Measurements from ENCODE around the gene COL27A1.

DNA sequence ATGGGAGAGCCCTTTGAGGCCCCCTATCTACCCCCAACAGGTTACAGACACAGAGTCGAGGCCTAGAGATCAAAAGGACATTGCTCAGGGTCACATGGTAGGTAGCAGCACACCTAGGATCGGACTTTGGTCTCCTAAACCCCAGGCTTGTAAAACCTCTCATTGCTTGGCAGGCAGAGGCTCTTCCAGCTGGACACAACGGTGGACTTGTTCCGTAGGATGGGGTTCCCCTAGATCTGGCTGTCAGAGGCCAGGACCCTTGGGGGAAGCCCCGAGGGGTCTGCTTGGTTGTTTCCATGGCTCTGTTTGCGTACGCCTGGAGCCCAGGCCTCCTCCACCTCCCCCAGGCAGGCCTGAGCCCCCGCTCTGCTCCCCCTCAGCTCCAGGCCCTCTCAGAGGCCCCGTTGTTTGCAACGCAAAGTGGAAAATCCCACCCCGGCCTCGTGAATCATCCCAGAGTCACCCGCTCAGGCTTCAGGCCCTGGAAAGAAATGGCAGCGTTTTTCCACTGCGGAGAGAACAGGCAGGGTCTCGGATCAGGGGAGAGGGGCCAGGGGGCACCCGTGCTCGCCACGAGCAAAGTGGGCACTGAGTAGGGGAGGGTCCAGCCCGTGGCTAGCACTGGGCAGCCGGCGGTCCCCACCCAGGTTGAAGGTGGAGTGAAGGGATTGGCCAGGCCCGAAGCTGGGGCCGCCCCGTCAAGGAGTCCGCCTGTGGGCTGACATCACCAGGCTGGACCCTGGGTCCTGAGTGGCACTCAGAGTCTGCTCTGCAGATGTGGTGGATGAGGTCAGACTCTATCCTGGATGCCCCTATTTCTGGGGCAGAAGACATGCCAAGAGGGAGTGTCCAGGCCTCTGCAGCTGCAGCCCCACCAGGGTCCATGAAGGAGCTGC lies 19.8 kb downstream of the COL27A1 start:
- TF ChIP-seq SMC3 (IDR thresholded peaks at IDR 0.05; ENCODE audit: low read depth, low read length) (no peak), REST (IDR thresholded peaks at IDR 0.05; ENCODE audit: low read depth, low read length) (no peak), POLR2AphosphoS5 (IDR thresholded peaks at IDR 0.05; ENCODE audit: low read depth, low read length) (peak; percentile 65), FOXM1 (IDR thresholded peaks at IDR 0.05; ENCODE audit: low read depth) (no peak), CTCF (IDR thresholded peaks at IDR 0.05) (no peak), RCOR1 (IDR thresholded peaks at IDR 0.05; ENCODE audit: low read length) (no peak)
- TF ChIP-seq, protein P1, sequence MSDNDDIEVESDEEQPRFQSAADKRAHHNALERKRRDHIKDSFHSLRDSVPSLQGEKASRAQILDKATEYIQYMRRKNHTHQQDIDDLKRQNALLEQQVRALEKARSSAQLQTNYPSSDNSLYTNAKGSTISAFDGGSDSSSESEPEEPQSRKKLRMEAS (IDR thresholded peaks at IDR 0.05; ENCODE audit: low read depth): peak; percentile 79
